B cell (primary cell): ENCODE data around the gene B3GLCT. TPM values are rescaled to one million over a fixed set of nuclear protein-coding genes. Genes with fewer than 3 reads are reported as not detected.

Experiments used
- ATAC-seq: fragments of 200-7000 bp; cut with Tn5 transposase; one replicate; pipeline ENCODE4 v1.10.0; 2021; ENCODE audit warnings: low read depth, mild to moderate bottlenecking, moderate number of reproducible peaks, moderate library complexity
- CTCF ChIA-PET: fragments of 350-600 bp; sonication (Branson Sonifier 250); formaldehyde crosslinking; loops from one replicate; lab custom pipeline; 2021; ENCODE audit warnings: antibody characterized with exemption, inconsistent platforms; lab: Charles Lee
- POLR2A ChIA-PET: fragments of 350-600 bp; sonication (Branson Sonifier 250); formaldehyde crosslinking; loops from one replicate; lab custom pipeline; 2021; ENCODE audit warnings: antibody characterized with exemption; lab: Charles Lee
- DNase-seq: peaks from one replicate; pipeline ENCODE4 v3.0.0; 2013
- H2AFZ ChIP-seq: 2 replicates; pipeline ENCODE4 v1.6.1; 2012; ENCODE audit warnings: mild to moderate bottlenecking, low read depth, low read length; ENCODE audit not compliant: insufficient read depth, poor library complexity, severe bottlenecking
- H3K27ac ChIP-seq, 2 donors: 1 replicate in 1 of 2; 2 replicates in 1 of 2; pipeline ENCODE4 v1.5.1; 2012 to 2013; ENCODE audit warnings: low read length in 2 of 2, mild to moderate bottlenecking in 2 of 2, moderate library complexity in 1 of 2
- H3K27me3 ChIP-seq, 4 experiments: fragments of 200-600 bp in 1 of 4; sonication (generic) in 1 of 4; replicated peaks in 1 of 4; 1 replicate in 2 of 4; 2 replicates in 2 of 4; pipeline versions ENCODE4 v1.6.1 to v1.7.0; 2013 to 2016; ENCODE audit warnings: low read length in 3 of 4, mild to moderate bottlenecking in 2 of 4, mixed read lengths in 1 of 4, moderate library complexity in 1 of 4; ENCODE audit not compliant: insufficient read depth in 4 of 4, control insufficient read depth in 3 of 4; ENCODE audit errors: control extremely low read depth in 1 of 4
- H3K36me3 ChIP-seq, 2 experiments: replicated peaks in 1 of 2; 1 replicate in 1 of 2; 2 replicates in 1 of 2; pipeline versions ENCODE4 v1.6.1 to v1.7.1; 2013; ENCODE audit warnings: low read length in 1 of 2; ENCODE audit not compliant: insufficient read depth in 2 of 2, control insufficient read depth in 1 of 2; ENCODE audit errors: control extremely low read depth in 1 of 2, extremely low read depth in 1 of 2
- H3K4me1 ChIP-seq, 2 donors: fragments of 200-600 bp in 1 of 2; sonication (generic) in 1 of 2; 1 replicate in 1 of 2; 2 replicates in 1 of 2; pipeline versions ENCODE4 v1.5.1 to v1.6.1; 2013 to 2017; ENCODE audit warnings: low read length in 2 of 2; ENCODE audit not compliant: control insufficient read depth in 2 of 2, insufficient read depth in 2 of 2
- H3K4me2 ChIP-seq: replicated peaks from 2 replicates; pipeline ENCODE3; 2012; ENCODE audit warnings: mild to moderate bottlenecking, low read depth, low read length; ENCODE audit not compliant: poor library complexity, severe bottlenecking
- H3K4me3 ChIP-seq, 5 experiments: fragments of 200-600 bp in 1 of 5; sonication (generic) in 1 of 5; 1 replicate in 3 of 5; 2 replicates in 2 of 5; pipeline versions ENCODE4 v1.5.1 to v1.7.0; 2011 to 2016; ENCODE audit warnings: low read length in 4 of 5, mild to moderate bottlenecking in 4 of 5, low read depth in 2 of 5, control low read depth in 1 of 5, moderate library complexity in 1 of 5; ENCODE audit not compliant: insufficient read depth in 1 of 5; ENCODE audit errors: control extremely low read depth in 1 of 5, extremely low read depth in 1 of 5
- H3K79me2 ChIP-seq: fragments of 200-600 bp; sonication (generic); one replicate; pipeline ENCODE4 v1.6.0; 2016; ENCODE audit warnings: low read length; ENCODE audit not compliant: control insufficient read depth, insufficient read depth
- H3K9ac ChIP-seq: fragments of 200-600 bp; sonication (generic); 2 replicates; pipeline ENCODE4 v1.6.1; 2017; ENCODE audit warnings: mild to moderate bottlenecking, low read length, moderate library complexity
- H3K9me3 ChIP-seq, 3 donors: one replicate each; pipeline versions ENCODE4 v1.6.1 to v1.7.1; 2013; ENCODE audit warnings: low read length in 2 of 3; ENCODE audit not compliant: control insufficient read depth in 2 of 3, insufficient read depth in 1 of 3; ENCODE audit errors: control extremely low read depth in 1 of 3
- H4K20me1 ChIP-seq: 2 replicates; pipeline ENCODE4 v1.6.0; 2012; ENCODE audit warnings: mild to moderate bottlenecking, low read length; ENCODE audit not compliant: insufficient read depth, control insufficient read depth, poor library complexity, severe bottlenecking
- H3K27ac Mint-ChIP-seq: one replicate; pipeline ENCODE4 v1.8.0; 2021; ENCODE audit warnings: mixed read lengths
- H3K27me3 Mint-ChIP-seq: one replicate; pipeline ENCODE4 v1.8.0; 2021; ENCODE audit warnings: mixed read lengths
- H3K4me1 Mint-ChIP-seq: one replicate; pipeline ENCODE4 v1.8.0; 2021; ENCODE audit warnings: mixed read lengths
- H3K4me3 Mint-ChIP-seq: one replicate; pipeline ENCODE4 v1.8.0; 2021; ENCODE audit warnings: mixed read lengths
- H3K9me3 Mint-ChIP-seq: one replicate; pipeline ENCODE4 v1.8.0; 2022; ENCODE audit warnings: mixed read lengths; ENCODE audit not compliant: insufficient read depth
- EZH2 ChIP-seq: IDR thresholded peaks from 2 replicates; pipeline ENCODE4 v1.6.1; 2012; ENCODE audit warnings: borderline replicate concordance, low read depth, mild to moderate bottlenecking, moderate library complexity, low read length; ENCODE audit not compliant: insufficient read depth, poor library complexity, severe bottlenecking
- WGBS: methylation state at CpG from one replicate; pipeline ENCODE4 v1.1.5; 2013; ENCODE audit warnings: missing lambda C conversion rate; ENCODE audit not compliant: insufficient coverage; 5-methylcytosine and 5-hydroxymethylcytosine counted together
- intact Hi-C: fragments of 100-400 bp; cut with micrococcal nuclease; formaldehyde crosslinking; loops from one replicate; pipeline ENCODE4 v1.10.0; 2022
- polyA plus RNA-seq: library from polyadenylated mRNA; depleted of rRNA; stranded (reverse); fragments of >200 nt; gene quantifications from 2 replicates; pipeline ENCODE4 v1.2.3, GENCODE V29; 2012
- total RNA-seq, 2 donors: library from RNA; stranded (reverse); fragments of 120-200 nt in 1 of 2; gene quantifications; 1 replicate in 1 of 2; 2 replicates in 1 of 2; pipeline versions ENCODE4 v1.2.3 to v1.2.4, GENCODE V29; 2013 to 2022
- TF ChIP-seq, protein P1 (sequence below): fragments of 200-600 bp; IDR thresholded peaks from one replicate; pipeline ENCODE4 v1.8.0; 2022; ENCODE audit warnings: antibody characterized with exemption, mild to moderate bottlenecking

B3GLCT gene
- total and polyA plus RNA-seq, 2 donors (not counting 1 experiment from before 2014, with no cell fraction given): 1.4 to 6.2 TPM

DNA sequence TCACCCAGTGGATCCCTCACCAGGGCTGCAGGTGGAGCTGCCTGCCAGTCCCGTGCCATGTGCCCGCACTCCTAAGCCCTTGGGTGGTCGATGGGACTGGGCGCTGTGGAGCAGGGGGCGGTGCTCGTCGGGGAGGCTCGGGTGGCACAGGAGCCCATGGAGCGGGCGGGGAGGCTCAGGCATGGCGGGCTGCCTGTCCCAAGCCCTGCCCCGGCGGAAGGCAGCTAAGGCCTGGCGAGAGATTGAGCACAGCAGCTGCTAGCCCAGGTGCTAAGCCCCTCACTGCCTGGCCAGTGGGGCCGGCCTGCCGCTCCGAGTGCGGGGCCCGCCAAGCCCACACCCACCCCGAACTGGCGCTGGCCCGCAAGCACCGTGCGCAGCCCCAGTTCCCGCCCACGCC lies 16.8 kb upstream of the B3GLCT start:
- no peaks in the 10 kb centered on the region for H3K27me3 ChIP-seq
- H3K27ac Mint-ChIP-seq: no peak overlapping the region
- no peak overlapping the region for H3K4me3 Mint-ChIP-seq
- no peak for ATAC-seq
- no peaks in the 10 kb centered on the region for H3K36me3 ChIP-seq
- H3K4me1 Mint-ChIP-seq: no peaks in the 10 kb centered on the region
- 95% methylated on average over 25 of the region's 26 CpGs for WGBS
- DNase-seq: no peak
- CTCF ChIA-PET: no interaction called here
- H3K27ac ChIP-seq: no peak overlapping the region
- intact Hi-C loops: no loop called here
- no peaks in the 10 kb centered on the region for H3K9me3 ChIP-seq
- no peak overlapping the region for H3K4me3 ChIP-seq
- peaks cover 3% of the 10 kb centered on the region for H3K27me3 Mint-ChIP-seq
- no peak overlapping the region for H3K4me2 ChIP-seq
- H3K9me3 Mint-ChIP-seq: no peaks in the 10 kb centered on the region
- no peak overlapping the region for H3K9ac ChIP-seq
- no peaks in the 10 kb centered on the region for H3K79me2 ChIP-seq
- TF ChIP-seq, protein P1, sequence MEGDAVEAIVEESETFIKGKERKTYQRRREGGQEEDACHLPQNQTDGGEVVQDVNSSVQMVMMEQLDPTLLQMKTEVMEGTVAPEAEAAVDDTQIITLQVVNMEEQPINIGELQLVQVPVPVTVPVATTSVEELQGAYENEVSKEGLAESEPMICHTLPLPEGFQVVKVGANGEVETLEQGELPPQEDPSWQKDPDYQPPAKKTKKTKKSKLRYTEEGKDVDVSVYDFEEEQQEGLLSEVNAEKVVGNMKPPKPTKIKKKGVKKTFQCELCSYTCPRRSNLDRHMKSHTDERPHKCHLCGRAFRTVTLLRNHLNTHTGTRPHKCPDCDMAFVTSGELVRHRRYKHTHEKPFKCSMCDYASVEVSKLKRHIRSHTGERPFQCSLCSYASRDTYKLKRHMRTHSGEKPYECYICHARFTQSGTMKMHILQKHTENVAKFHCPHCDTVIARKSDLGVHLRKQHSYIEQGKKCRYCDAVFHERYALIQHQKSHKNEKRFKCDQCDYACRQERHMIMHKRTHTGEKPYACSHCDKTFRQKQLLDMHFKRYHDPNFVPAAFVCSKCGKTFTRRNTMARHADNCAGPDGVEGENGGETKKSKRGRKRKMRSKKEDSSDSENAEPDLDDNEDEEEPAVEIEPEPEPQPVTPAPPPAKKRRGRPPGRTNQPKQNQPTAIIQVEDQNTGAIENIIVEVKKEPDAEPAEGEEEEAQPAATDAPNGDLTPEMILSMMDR: no peak
- TF ChIP-seq EZH2: no peak
- H4K20me1 ChIP-seq: no peaks in the 10 kb centered on the region
- no peak overlapping the region for H2AFZ ChIP-seq
- H3K4me1 ChIP-seq: no peaks in the 10 kb centered on the region
- POLR2A ChIA-PET: no interaction called here

- POLR2A ChIA-PET: no interaction called here
- Histone ChIP-seq H3K27me3 (peaks cover 0 to 3% (median 0%) of the 10 kb centered on the region in 4 experiments), H3K79me2 (no peaks in the 10 kb centered on the region), H3K36me3 (no peaks in the 10 kb centered on the region), H3K4me3 (no peak overlapping the region), H3K4me2 (no peak overlapping the region), H3K27ac (no peak overlapping the region), H4K20me1 (no peaks in the 10 kb centered on the region), H3K4me1 (no peaks in the 10 kb centered on the region), H3K9ac (no peak overlapping the region), H3K9me3 (no peaks in the 10 kb centered on the region), H2AFZ (no peak overlapping the region)
- 85% methylated on average over 4 of the region's 6 CpGs for WGBS
- intact Hi-C loops: no loop called here
- no peak overlapping the region for H3K27ac Mint-ChIP-seq
- no peak for TF ChIP-seq EZH2
- TF ChIP-seq, protein P1: no peak
- no peak for ATAC-seq
- H3K4me3 Mint-ChIP-seq: no peak overlapping the region
- H3K27me3 Mint-ChIP-seq: peaks cover 6% of the 10 kb centered on the region
- CTCF ChIA-PET: interaction anchor here (1.0 kb wide), 1 partner anchor 11 kb away, joined by 3 read pairs; no protein-coding TSS in a partner anchor
- no peak for DNase-seq
- H3K9me3 Mint-ChIP-seq: no peaks in the 10 kb centered on the region
- no peaks in the 10 kb centered on the region for H3K4me1 Mint-ChIP-seq
Observed at GRCh38 chr13:31184451-31184850, 15.3 kb upstream of the B3GLCT start.
